ENCODE results near the gene PALB2. TPM values are rescaled to one million over a fixed set of nuclear protein-coding genes. Genes with fewer than 3 reads are reported as not detected.

PALB2 gene
- total RNA-seq, 1 donor from 2014 or later, result 21.0 TPM

- H3K4me3 Mint-ChIP-seq (ENCODE audit: low read depth), result no peak overlapping the region
- H3K36me3 Mint-ChIP-seq (ENCODE audit: insufficient read depth), result peaks cover 18% of the 10 kb centered on the region
- no peaks in the 10 kb centered on the region for H3K4me1 Mint-ChIP-seq (ENCODE audit: low read depth)
- H3K27me3 Mint-ChIP-seq, result no peaks in the 10 kb centered on the region
- no peak for DNase-seq (ENCODE audit: low spot score, unreplicated experiment)
- H3K27ac Mint-ChIP-seq, result no peak overlapping the region
- TF ChIP-seq CTCF (IDR thresholded peaks at IDR 0.05; ENCODE audit: unreplicated experiment), result no peak
- H3K9me3 Mint-ChIP-seq (ENCODE audit: low read depth), result no peaks in the 10 kb centered on the region
Measured at GRCh38 chr16:23571895-23572294, 69.2 kb downstream of the PALB2 start.

- peaks cover 21% of the 10 kb centered on the region for H3K36me3 Mint-ChIP-seq (ENCODE audit: insufficient read depth)
- H3K27ac Mint-ChIP-seq, result no peak overlapping the region
- no peak for TF ChIP-seq CTCF (IDR thresholded peaks at IDR 0.05; ENCODE audit: unreplicated experiment)
- no peaks in the 10 kb centered on the region for H3K4me1 Mint-ChIP-seq (ENCODE audit: low read depth)
- no peak for DNase-seq (ENCODE audit: low spot score, unreplicated experiment)
- no peaks in the 10 kb centered on the region for H3K27me3 Mint-ChIP-seq
- H3K9me3 Mint-ChIP-seq (ENCODE audit: low read depth), result no peaks in the 10 kb centered on the region
- H3K4me3 Mint-ChIP-seq (ENCODE audit: low read depth), result no peak overlapping the region
Measured at GRCh38 chr16:23570992-23571632, 70.0 kb downstream of the PALB2 start.

GRCh38 chr16:23567602-23568001, 73.5 kb downstream of the PALB2 start:
- DNase-seq (ENCODE audit: low spot score, unreplicated experiment), result no peak
- Mint-ChIP-seq H3K4me3 (ENCODE audit: low read depth) (no peak overlapping the region), H3K4me1 (ENCODE audit: low read depth) (no peaks in the 10 kb centered on the region), H3K27me3 (no peaks in the 10 kb centered on the region), H3K36me3 (ENCODE audit: insufficient read depth) (peaks cover 35% of the 10 kb centered on the region), H3K27ac (no peak overlapping the region), H3K9me3 (ENCODE audit: low read depth) (no peaks in the 10 kb centered on the region)
- TF ChIP-seq CTCF (IDR thresholded peaks at IDR 0.05; ENCODE audit: unreplicated experiment), result no peak

GRCh38 chr16:23566724-23567123, 74.4 kb downstream of the PALB2 start:
- H3K4me1 Mint-ChIP-seq (ENCODE audit: low read depth), result no peaks in the 10 kb centered on the region
- peaks cover 33% of the 10 kb centered on the region for H3K36me3 Mint-ChIP-seq (ENCODE audit: insufficient read depth)
- H3K27ac Mint-ChIP-seq, result peak overlapping the region; percentile 73
- H3K4me3 Mint-ChIP-seq (ENCODE audit: low read depth), result no peak overlapping the region
- no peaks in the 10 kb centered on the region for H3K9me3 Mint-ChIP-seq (ENCODE audit: low read depth)
- no peak for TF ChIP-seq CTCF (IDR thresholded peaks at IDR 0.05; ENCODE audit: unreplicated experiment)
- no peak for DNase-seq (ENCODE audit: low spot score, unreplicated experiment)
- H3K27me3 Mint-ChIP-seq, result no peaks in the 10 kb centered on the region

- no peaks in the 10 kb centered on the region for H3K4me1 Mint-ChIP-seq (ENCODE audit: low read depth)
- H3K27me3 Mint-ChIP-seq, result no peaks in the 10 kb centered on the region
- no peak overlapping the region for H3K27ac Mint-ChIP-seq
- no peaks in the 10 kb centered on the region for H3K9me3 Mint-ChIP-seq (ENCODE audit: low read depth)
- no peak for DNase-seq (ENCODE audit: low spot score, unreplicated experiment)
- H3K36me3 Mint-ChIP-seq (ENCODE audit: insufficient read depth), result peaks cover 26% of the 10 kb centered on the region
- H3K4me3 Mint-ChIP-seq (ENCODE audit: low read depth), result no peak overlapping the region
- TF ChIP-seq CTCF (IDR thresholded peaks at IDR 0.05; ENCODE audit: unreplicated experiment), result no peak
Measured at GRCh38 chr16:23564575-23565363, 76.3 kb downstream of the PALB2 start.

Measured in progenitor cell of endocrine pancreas (in vitro differentiated cells).